ENCODE results near the gene MAPK8IP1.

- no peak for TF ChIP-seq CTCF (IDR thresholded peaks at IDR 0.05)
- TF ChIP-seq, protein P1, sequence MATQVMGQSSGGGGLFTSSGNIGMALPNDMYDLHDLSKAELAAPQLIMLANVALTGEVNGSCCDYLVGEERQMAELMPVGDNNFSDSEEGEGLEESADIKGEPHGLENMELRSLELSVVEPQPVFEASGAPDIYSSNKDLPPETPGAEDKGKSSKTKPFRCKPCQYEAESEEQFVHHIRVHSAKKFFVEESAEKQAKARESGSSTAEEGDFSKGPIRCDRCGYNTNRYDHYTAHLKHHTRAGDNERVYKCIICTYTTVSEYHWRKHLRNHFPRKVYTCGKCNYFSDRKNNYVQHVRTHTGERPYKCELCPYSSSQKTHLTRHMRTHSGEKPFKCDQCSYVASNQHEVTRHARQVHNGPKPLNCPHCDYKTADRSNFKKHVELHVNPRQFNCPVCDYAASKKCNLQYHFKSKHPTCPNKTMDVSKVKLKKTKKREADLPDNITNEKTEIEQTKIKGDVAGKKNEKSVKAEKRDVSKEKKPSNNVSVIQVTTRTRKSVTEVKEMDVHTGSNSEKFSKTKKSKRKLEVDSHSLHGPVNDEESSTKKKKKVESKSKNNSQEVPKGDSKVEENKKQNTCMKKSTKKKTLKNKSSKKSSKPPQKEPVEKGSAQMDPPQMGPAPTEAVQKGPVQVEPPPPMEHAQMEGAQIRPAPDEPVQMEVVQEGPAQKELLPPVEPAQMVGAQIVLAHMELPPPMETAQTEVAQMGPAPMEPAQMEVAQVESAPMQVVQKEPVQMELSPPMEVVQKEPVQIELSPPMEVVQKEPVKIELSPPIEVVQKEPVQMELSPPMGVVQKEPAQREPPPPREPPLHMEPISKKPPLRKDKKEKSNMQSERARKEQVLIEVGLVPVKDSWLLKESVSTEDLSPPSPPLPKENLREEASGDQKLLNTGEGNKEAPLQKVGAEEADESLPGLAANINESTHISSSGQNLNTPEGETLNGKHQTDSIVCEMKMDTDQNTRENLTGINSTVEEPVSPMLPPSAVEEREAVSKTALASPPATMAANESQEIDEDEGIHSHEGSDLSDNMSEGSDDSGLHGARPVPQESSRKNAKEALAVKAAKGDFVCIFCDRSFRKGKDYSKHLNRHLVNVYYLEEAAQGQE (IDR thresholded peaks at IDR 0.05; ENCODE audit: insufficient read depth in 1 of 2, low read depth in 2 of 2, low read length in 1 of 2) = no peak
Measured at GRCh38 chr11:45877845-45878244, 7.6 kb upstream of the MAPK8IP1 start.
